Stimulated activated CD4-positive, alpha-beta T cell treated with anti-CD3 and anti-CD28 coated beads, TNF-alpha, amount 100 ng/mL, for 24 hours (primary cell): Measurements from ENCODE around the gene RREB1.
A peak's percentile ranks its signal among the peaks of the same experiment; 100 is the strongest.

Experiments used
- DNase-seq, 3 experiments: peaks; one replicate each; pipeline ENCODE4 v3.0.0-alpha.2; 2020; ENCODE audit warnings: low read depth in 3 of 3

The RREB1 gene

GRCh38 chr6:7194657-7195056 is 86.9 kb downstream of the RREB1 start:
- DNase-seq = no peak

GRCh38 chr6:7195339-7196018 is 87.7 kb downstream of the RREB1 start:
- no peak for DNase-seq

GRCh38 chr6:7196019-7196402 is 88.2 kb downstream of the RREB1 start:
- DNase-seq = no peak

- no peak for DNase-seq
Observed at GRCh38 chr6:7196685-7197283, 89.0 kb downstream of the RREB1 start.

- DNase-seq = no peak
Observed at GRCh38 chr6:7197747-7198146, 90.0 kb downstream of the RREB1 start.

GRCh38 chr6:7198833-7199800 is 91.4 kb downstream of the RREB1 start:
- DNase-seq = no peak

- DNase-seq = no peak
Observed at GRCh38 chr6:7200598-7201443, 93.1 kb downstream of the RREB1 start.

- DNase-seq = no peak
Observed at GRCh38 chr6:7201444-7201731, 93.6 kb downstream of the RREB1 start.

GRCh38 chr6:7201732-7202541 is 94.2 kb downstream of the RREB1 start:
- peak in 1 of 3 experiments; percentile 22 for DNase-seq

- DNase-seq = no peak
Observed at GRCh38 chr6:7202950-7203349, 95.2 kb downstream of the RREB1 start.

- no peak for DNase-seq
Observed at GRCh38 chr6:7203939-7204338, 96.2 kb downstream of the RREB1 start.

- DNase-seq = no peak
Observed at GRCh38 chr6:7204726-7205125, 97.0 kb downstream of the RREB1 start.

GRCh38 chr6:7207720-7208119 is 100.0 kb downstream of the RREB1 start:
- no peak for DNase-seq

- DNase-seq = no peak
Observed at GRCh38 chr6:7213416-7213815, 105.7 kb downstream of the RREB1 start.

GRCh38 chr6:7214468-7214867 is 106.7 kb downstream of the RREB1 start:
- DNase-seq = no peak

GRCh38 chr6:7215131-7215530 is 107.4 kb downstream of the RREB1 start:
- no peak for DNase-seq

- DNase-seq = no peak
Observed at GRCh38 chr6:7215798-7216231, 108.1 kb downstream of the RREB1 start.

- DNase-seq = no peak
Observed at GRCh38 chr6:7216941-7217621, 109.3 kb downstream of the RREB1 start.

GRCh38 chr6:7218406-7218988 is 110.7 kb downstream of the RREB1 start:
- DNase-seq = no peak

- no peak for DNase-seq
Observed at GRCh38 chr6:7219310-7219709, 111.5 kb downstream of the RREB1 start.
